NCI-H82 treated with DMSO at 0.1 percent for 48 hours (cell line): ENCODE results near the gene CLSTN3.
A peak's percentile ranks its signal among the peaks of the same experiment; 100 is the strongest.
"Not testable (repeated sequence)": the region's sequence is repeated elsewhere in the genome, so short reads cannot be mapped to it uniquely, and the experiment has no call there.

Source experiments
- DNase-seq: peaks from one replicate; lab custom pipeline; 2025; ENCODE audit not compliant: unreplicated experiment; lab: John Stamatoyannopoulos, UW

The CLSTN3 gene

DNA sequence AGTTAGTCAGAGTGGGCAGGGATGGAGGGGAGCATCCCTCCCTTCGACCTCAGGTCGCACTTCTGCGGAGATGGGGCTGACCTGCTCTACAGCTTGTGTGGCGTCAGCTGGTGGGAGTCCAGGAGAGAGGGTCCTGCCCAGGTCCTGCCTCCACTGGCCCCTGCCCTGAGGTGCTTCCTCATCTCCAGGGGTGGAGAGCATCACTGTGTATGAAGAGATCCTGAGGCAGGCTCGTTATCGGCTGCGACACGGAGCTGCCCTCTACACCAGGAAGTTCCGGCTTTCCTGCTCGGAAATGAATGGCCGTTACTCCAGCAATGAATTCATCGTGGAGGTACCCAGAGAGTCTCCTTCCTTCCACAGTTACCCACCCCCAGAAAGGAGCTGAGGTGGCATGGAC lies 20.2 kb downstream of the CLSTN3 start:
- no peak for DNase-seq

DNA sequence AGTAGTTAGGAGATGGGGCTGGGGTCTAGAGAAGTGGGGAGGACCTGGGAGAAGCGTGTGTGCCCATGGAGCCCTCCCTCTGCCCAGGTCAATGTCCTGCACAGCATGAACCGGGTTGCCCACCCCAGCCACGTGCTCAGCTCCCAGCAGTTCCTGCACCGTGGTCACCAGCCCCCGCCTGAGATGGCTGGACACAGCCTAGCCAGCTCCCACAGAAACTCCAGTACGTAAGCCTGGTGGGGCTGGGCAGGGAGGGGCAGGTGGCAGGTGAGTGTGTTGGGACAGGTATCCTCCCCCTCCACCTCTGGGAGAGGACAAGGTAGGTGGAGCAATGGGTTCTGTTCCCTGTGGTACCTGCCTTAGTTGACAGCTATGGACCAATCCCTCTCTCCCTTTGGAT lies 20.7 kb downstream of the CLSTN3 start:
- DNase-seq = no peak

DNA sequence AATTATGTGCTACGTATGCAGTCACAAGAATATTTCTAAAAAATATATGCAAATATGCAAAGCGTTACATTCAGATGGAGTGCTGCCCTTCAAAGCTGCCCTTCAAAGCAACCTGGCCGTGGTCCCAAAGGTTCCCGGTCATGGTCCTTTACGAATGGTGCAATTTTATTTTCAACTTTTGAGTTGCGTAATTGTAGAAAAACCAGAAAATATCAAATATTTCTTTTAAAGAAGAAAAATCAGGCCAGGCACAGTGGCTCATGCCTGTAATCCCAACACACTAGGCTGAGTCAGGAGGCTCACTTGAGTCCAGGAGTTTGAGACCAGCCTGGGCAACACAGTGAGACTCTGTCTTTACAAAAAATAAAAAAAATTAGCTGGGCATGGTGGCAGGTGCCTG lies 21.4 kb downstream of the CLSTN3 start:
- DNase-seq = no peak

DNA sequence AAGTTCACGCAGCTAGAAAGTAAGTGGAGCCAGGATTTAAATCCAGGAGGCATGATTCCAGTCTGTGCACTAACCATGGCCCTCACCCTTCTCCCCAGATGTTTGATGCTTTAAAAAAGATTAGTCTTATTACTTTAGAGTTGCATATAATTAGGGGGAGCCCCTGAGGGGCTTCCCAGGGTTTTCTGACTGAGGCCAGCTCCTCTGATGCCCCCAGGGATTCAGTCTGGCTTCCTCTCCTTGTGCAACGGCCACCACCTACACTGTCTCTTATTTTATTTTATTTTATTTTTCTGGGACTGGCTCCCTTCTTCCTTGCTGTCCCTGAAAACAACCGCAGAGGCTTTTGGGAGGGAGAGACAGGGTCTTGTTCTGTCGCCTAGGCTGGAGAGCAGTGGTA lies 22.6 kb downstream of the CLSTN3 start:
- no peak for DNase-seq

DNA sequence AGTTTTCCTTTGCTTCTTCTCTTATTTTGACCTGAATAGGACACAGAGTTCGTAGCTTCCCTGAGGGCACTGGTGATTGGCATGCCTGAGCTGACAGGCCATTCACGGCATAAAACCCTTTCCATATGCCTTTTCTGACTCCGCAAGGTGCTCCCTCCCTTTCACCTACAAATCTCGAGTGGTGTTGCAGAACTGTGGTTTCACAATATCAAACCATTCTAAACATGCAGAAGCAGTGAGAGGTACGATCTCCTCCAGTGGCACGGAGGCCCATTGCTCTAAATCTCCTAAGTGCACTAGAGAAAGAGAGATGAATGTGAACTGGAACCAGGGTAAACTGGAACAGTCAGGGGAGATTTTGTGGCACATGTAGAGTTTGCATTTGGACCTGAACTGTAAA lies 23.9 kb downstream of the CLSTN3 start:
- DNase-seq = no peak

DNA sequence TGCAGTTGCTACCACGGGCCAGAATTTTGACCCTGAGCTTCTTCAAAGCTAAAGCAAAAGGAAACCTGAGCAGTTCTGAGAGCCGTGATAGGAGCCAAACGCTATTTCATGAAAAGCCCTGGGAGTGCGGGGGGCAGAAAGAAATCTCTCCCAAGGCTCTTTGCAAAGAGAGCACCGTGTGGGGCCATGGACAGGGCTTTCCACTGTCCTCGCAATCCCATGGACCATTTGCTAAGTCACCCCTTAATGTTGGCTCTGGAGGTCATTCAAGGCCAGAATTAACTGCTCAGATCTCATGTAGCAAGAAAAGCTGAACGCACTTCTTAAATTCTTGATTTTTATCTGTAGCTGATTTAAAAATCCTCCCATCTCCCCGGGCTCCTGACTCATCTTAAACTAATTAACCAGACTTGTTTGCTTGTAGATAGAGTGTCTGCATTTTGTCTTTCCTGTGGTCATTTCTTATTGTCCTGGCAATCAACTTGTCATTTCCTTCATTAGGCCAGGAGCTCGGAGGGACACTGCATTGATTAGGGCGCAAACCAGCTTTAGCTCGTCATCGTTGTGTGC lies 24.8 kb downstream of the CLSTN3 start:
- no peak for DNase-seq

DNA sequence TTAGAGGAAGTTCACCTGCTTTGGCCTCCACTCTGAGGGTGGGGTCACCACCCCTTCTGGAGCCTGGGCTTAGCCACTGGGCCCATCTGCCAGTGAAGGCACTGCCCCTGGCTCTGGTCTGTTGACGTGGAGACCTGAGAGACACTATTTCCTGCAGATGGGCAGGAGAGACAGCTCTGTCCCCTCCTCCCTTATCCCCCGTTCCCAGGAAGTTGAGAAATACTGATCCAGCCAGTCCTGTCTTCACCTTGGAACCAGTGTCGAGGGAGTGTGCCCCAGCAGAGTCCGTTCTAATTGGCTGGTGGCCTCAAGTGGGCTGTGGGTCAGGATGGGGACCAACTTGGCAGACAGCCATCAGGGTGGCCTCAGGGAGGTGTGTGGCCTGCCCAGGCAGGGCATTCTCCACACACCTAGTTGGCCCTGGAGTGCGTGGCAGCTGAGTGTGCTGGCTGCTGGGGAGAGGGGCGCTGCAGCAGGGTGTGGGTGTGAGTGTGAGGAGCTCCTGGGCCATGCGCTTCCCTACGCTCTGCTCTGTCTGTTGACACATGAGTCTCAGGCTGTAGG lies 25.4 kb downstream of the CLSTN3 start:
- peak; percentile 56 for DNase-seq

DNA sequence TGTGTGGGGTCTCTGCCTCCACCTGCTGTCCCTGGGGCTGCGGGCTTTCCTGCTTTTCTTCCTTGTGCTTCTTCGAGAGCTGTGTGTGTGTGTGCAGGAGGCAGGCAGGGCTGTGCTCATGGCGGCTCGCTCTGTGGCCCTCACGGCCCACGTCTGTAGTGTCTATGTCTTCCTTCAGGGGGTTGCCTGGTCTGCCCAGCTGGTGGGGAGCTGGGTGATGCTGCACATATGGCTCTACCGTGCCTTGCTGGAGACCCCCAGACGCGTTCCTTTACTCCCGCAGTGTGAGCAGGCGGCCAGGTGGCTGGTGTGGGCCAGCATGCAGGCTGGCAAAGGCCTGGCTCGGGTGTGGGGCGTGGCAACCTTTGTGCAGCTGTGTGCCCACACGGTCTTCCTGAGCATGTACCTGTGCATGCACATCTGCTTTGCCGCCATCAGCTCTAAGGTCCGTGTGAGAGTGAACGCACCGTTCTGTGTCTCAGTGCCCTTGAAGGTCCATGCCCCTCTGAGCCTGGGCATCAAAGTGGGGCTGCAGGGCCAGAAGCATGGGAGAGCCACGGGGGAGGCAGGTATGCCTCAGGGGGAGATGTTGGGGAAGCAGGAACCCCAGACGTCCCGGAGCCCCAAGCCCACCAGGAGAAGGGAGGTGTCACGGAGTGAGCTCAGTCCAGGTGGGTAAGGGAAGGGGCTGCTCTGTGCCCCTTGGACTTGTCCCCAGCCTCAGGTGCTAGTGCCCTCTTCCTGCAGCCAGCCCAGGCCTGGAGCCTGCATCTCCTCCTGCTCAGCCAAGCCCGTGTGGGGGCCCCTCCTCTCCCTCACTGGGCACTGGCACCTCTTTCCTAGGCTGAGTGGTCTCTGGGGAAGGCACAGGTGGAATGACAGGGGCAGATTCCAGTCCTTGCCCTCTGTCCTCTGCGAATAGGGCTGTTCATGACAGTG lies 26.4 kb downstream of the CLSTN3 start:
- no peak for DNase-seq

DNA sequence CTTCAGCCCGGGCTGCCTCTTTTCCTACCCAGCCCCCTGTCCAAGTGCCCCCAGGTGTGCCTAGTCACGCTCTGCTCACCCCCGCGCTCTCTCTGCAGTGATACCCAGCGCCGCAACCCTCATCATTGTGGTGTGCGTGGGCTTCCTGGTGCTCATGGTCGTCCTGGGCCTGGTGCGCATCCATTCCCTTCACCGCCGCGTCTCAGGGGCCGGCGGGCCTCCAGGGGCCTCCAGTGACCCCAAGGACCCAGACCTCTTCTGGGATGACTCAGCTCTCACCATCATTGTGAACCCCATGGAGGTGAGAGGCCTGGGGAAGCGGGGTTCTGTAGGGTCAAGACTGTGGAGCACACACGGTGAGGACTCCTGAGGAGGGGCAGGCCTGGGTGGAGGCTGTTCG lies 27.2 kb downstream of the CLSTN3 start:
- no peak for DNase-seq

DNA sequence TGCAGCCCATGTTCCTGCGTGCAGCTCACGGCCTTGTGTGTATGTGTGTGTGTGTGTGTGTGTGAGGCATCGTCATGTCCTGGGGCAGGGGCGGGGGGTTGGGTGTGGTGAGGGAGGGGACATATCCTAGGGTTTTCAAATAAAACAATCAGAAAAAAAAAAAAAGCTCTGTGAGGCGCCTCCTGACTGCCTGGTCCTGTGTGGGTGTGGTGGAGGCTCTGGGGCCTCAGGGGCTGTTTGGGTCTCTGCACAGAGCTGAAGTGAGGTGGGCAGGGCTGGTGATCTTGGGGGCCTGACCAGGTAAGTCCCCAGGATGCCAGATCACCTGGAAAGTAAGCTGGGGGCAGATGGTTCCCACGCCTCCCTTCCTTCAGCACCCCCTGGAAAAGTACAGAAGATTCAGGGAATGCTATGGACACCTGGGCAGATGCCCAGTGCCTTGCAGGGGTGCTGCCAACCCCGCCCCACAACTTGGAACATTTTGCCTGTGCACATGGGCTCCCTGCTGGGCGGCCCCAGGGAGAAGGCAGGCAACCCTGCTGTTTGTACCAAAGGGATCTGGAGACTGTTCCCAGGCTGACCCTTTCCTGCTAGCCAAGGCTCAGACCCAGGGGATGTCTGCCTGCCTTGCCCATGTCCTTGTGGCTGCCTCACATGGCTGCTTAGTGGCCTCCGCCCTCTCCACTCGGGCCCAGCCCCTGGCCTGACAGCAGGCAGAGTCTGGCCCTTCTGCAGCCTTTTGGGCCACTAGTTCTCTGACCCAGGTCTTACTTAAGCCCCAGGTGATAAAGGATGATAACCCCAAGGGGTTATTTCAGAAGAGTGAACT lies 28.8 kb downstream of the CLSTN3 start:
- no peak for DNase-seq

DNA sequence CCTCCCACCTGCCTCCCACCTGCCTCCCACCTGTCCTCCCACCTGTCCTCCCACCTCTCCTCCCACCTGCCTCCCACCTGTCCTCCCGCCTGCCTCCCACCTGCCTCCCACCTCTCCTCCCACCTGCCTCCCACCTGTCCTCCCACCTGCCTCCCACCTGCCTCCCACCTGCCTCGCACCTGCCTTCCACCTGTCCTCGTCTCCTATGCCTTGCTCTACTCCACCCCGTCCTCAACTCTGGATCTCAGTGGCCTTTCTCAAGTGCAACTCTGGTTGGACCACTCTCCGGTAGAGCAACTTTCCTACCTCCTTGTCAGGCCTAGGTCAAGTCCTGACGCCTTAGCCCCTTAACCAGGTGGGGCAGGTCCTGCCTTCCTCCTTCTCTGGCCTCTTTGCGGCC lies 30.0 kb downstream of the CLSTN3 start:
- DNase-seq = no peak

DNA sequence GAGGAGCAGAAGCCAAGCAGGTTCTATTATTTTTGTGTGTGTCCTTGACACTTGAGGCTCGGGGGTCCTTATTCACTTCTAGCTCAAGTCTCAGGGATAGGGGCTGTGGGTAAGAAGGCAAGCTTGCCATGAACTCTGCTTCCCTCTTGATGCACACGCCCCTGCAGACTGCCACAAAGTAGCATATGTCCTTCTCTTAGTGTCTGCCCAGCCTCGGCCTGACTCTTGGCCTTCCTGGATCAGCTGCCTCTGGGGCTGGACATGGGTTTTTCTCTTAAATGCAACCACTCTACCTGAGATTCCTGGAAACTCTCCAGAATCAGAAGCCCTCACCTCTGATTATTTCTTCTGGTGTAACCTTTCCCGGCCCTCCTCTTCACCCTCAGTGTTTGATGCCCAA lies 31.2 kb downstream of the CLSTN3 start:
- DNase-seq = no peak

DNA sequence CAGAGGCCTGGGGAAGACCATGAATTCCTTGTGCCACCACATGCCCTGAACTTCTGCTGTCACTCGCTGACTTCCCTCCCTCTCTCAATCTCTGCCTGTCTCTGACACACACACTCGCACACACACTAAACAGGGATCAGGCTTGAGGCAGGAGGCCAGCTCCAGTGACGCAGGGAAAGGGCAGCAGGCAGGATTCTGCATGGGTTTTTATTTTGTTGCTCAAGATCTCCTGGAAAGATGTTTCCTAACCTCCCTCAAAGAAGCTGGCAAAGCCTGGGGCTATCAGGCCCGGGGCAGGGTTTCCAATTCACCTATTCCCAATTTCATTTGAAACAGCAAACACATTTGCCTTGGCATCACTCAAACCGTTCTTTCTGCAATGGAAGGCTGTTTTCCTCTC lies 31.6 kb downstream of the CLSTN3 start:
- no peak for DNase-seq

DNA sequence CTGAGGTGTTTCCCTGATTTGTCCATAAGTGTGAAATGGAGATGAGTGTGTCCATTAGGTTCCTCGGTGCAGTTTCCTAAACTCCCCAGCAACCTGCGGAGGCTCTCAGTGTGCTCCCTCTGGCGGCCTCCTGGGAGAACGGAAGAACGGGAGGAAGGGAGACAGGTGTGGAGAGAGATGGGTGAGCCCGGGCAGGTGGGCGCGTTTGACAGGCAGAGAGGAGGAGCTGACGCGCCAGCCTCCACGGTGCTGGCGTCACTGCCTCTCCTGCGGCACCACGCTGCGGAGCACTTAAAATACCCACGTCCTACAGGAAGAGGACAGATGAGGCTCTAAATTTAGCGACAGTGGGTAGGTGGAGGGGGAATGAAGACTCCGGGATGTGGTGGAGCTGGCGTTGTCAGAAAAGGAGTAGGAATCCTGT lies 32.5 kb downstream of the CLSTN3 start:
- DNase-seq = peak; percentile 18

DNA sequence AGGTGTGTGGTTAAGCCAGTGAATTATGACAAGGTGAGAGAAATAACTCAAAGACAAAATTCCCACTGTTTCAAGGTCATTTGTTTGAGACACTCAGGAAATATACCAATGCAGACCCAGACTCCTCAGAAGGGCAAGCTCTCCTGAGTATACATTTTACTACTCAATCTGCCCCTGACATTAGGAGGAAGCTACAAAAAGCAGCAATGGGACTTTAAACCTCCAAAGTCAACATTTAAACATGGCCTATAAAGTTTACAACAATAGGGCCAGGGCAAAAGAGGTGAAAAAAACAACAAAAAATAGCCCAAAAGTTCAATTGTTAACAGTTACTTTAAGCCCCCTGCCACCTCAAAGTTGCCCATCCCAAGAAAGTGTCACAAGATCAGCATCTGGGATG lies 39.8 kb downstream of the CLSTN3 start:
- DNase-seq = no peak

DNA sequence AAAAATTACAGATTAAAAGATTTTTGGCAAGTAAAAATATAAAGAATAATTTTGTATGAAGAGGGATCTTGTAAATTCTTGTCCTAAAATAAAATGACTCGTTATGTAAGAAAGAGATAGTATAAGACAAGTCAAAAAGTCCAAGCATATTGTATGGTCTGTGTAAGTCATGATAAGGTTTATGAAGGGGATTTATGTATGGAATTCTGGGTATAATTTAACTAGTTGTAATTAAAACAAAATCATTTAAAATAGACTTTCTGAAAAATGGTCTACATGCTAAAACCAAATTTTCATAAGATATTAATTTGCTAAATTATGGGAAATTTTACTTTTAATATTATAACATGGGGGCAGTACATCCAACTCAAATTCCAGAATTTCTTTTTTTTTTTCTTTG lies 41.7 kb downstream of the CLSTN3 start:
- no peak for DNase-seq

DNA sequence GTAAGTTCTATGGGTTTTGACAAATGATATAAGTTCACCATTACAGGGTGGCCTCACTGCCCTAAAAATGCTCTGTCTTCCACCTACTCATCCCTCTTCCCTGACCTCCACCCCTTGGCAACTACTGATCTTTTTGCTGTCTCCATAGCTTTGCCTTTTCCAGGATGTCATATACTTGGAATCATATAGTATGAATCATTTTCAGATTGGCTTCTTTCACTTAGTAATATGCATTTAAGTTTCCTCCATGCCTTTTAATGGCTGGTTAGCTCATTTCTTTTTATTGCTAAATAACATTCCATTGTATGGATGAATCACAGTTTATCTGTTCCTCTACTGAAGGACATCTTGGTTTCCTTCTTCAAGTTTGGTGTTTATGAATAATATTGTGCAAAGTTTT lies 45.3 kb downstream of the CLSTN3 start:
- no peak for DNase-seq

DNA sequence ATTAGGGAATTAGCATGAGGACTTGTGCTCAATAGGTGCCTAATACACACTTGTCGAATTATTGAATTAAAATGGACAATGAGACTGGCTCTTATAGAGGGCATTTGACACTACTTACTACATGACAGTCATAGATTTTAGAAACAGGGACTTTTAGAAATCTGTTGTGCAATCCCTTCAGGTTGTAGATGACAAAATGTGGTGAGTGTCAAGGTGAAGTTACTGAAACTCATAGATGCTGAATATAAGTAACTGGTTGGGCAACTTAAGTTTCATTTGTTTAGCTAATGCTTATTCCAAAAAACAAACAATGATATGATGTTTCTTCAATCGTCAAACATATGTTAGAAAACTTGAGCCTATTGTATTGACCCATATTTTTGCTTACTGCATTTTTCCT lies 46.4 kb downstream of the CLSTN3 start:
- no peak for DNase-seq

DNA sequence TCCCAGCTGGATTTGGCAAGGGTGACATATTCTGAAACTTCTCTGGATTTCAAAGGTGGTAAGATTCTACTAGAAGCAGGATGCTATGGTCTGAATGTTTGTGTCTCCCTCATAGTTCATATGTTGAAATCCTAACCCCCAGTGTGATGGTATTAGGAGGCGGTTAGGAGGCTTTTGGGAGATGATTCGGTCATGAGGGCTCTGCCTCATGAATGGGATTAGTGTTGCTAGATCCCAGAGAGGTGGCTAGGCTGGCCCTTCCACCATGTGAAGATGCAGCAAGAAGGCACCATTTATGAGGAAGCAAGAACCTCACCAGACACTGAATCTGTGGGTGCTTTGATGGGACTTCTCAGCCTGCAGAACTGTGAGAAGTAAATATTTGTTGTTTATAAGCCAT lies 48.3 kb downstream of the CLSTN3 start:
- DNase-seq = no peak

DNA sequence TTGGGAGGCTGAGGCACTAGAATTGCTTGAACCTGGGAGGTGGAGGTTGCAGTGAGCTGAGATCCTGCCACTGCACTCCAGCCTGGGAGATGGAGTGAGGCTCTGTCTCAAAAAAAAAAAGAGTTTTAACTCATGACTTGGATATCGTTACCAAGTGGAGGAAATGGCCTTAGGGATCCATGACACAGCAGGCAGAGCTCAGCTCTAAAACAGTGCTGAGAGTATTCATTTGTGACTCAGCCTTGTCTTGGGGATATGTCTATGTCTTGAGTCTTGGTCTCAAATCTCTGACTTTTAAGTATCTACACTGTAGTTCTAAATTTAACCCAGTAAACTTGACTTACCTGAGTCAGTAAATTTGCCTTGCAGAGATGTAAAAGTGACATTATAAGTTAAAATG lies 50.5 kb downstream of the CLSTN3 start:
- DNase-seq = no peak

DNA sequence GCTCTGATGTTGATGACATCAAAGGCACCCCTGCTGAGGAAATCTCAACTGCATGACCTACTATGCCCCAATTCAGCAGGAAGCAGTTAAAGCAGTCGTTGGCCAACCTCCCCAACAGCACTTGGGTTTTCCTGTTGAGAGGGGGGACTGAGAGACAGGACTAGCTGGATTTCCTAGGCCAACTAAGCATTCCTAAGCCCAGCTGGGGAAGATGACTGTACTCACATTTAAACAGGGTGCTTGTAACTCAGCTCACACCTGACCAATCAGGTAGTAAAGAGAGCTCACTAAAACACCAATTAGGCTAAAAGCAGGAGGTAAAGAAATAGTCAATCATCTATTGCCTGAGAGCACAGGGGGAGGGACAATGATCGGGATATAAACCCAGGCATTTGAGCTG lies 55.9 kb downstream of the CLSTN3 start:
- DNase-seq = not testable (repeated sequence)
